ENCODE measurements around the gene NT5C2.

Gene NT5C2

GRCh38 chr10:103064956-103065355 lies 128.1 kb downstream of the NT5C2 start:
- Histone ChIP-seq H2AFZ (no peak overlapping the region), H3K27me3 (ENCODE audit: control insufficient read depth, insufficient read depth, low read length) (no peaks in the 10 kb centered on the region), H3K4me2 (ENCODE audit: low read length) (no peak overlapping the region), H3K4me3 (ENCODE audit: low read depth, low read length) (no peak overlapping the region), H3K9me3 (ENCODE audit: control insufficient read depth, low read length) (no peaks in the 10 kb centered on the region), H3K9ac (no peak overlapping the region), H3K4me1 (no peaks in the 10 kb centered on the region), H3K27ac (no peak overlapping the region), H3K36me3 (ENCODE audit: control insufficient read depth, insufficient read depth, low read length) (no peaks in the 10 kb centered on the region), H3K79me2 (peaks cover 2% of the 10 kb centered on the region)
- no peak for TF ChIP-seq CTCF (IDR thresholded peaks at IDR 0.05)

- Histone ChIP-seq H3K4me2 (ENCODE audit: low read length) (no peak overlapping the region), H3K4me3 (ENCODE audit: low read depth, low read length) (no peak overlapping the region), H3K36me3 (ENCODE audit: control insufficient read depth, insufficient read depth, low read length) (no peaks in the 10 kb centered on the region), H2AFZ (no peak overlapping the region), H3K4me1 (no peaks in the 10 kb centered on the region), H3K9me3 (ENCODE audit: control insufficient read depth, low read length) (no peaks in the 10 kb centered on the region), H3K9ac (no peak overlapping the region), H3K27ac (no peak overlapping the region), H3K27me3 (ENCODE audit: control insufficient read depth, insufficient read depth, low read length) (no peaks in the 10 kb centered on the region), H3K79me2 (peaks cover 3% of the 10 kb centered on the region)
- peak; percentile 68 for TF ChIP-seq CTCF (IDR thresholded peaks at IDR 0.05)
Measured at GRCh38 chr10:103062854-103063590, 130.1 kb downstream of the NT5C2 start.

- Histone ChIP-seq H3K27ac (no peak overlapping the region), H3K79me2 (peaks cover 10% of the 10 kb centered on the region), H2AFZ (no peak overlapping the region), H3K9ac (no peak overlapping the region), H3K9me3 (ENCODE audit: control insufficient read depth, low read length) (no peaks in the 10 kb centered on the region), H3K36me3 (ENCODE audit: control insufficient read depth, insufficient read depth, low read length) (no peaks in the 10 kb centered on the region), H3K4me3 (ENCODE audit: low read depth, low read length) (no peak overlapping the region), H3K4me1 (no peaks in the 10 kb centered on the region), H3K27me3 (ENCODE audit: control insufficient read depth, insufficient read depth, low read length) (no peaks in the 10 kb centered on the region), H3K4me2 (ENCODE audit: low read length) (no peak overlapping the region)
- TF ChIP-seq CTCF (IDR thresholded peaks at IDR 0.05): no peak
Measured at GRCh38 chr10:103060575-103060974, 132.5 kb downstream of the NT5C2 start.

- Histone ChIP-seq H3K27ac (no peak overlapping the region), H2AFZ (no peak overlapping the region), H3K4me1 (peaks cover 10% of the 10 kb centered on the region), H3K79me2 (peaks cover 8% of the 10 kb centered on the region), H3K4me3 (ENCODE audit: low read depth, low read length) (no peak overlapping the region), H3K27me3 (ENCODE audit: control insufficient read depth, insufficient read depth, low read length) (no peaks in the 10 kb centered on the region), H3K4me2 (ENCODE audit: low read length) (no peak overlapping the region), H3K9ac (no peak overlapping the region), H3K9me3 (ENCODE audit: control insufficient read depth, low read length) (no peaks in the 10 kb centered on the region), H3K36me3 (ENCODE audit: control insufficient read depth, insufficient read depth, low read length) (no peaks in the 10 kb centered on the region)
- TF ChIP-seq CTCF (IDR thresholded peaks at IDR 0.05): no peak
Measured at GRCh38 chr10:103058034-103058433, 135.0 kb downstream of the NT5C2 start.

- TF ChIP-seq CTCF (IDR thresholded peaks at IDR 0.05): no peak
- Histone ChIP-seq H3K36me3 (ENCODE audit: control insufficient read depth, insufficient read depth, low read length) (no peaks in the 10 kb centered on the region), H3K27me3 (ENCODE audit: control insufficient read depth, insufficient read depth, low read length) (no peaks in the 10 kb centered on the region), H3K9ac (no peak overlapping the region), H3K4me3 (ENCODE audit: low read depth, low read length) (no peak overlapping the region), H2AFZ (no peak overlapping the region), H3K4me2 (ENCODE audit: low read length) (no peak overlapping the region), H3K4me1 (peaks cover 10% of the 10 kb centered on the region), H3K9me3 (ENCODE audit: control insufficient read depth, low read length) (no peaks in the 10 kb centered on the region), H3K27ac (peak overlapping the region; percentile 87), H3K79me2 (peaks cover 12% of the 10 kb centered on the region)
Measured at GRCh38 chr10:103055105-103055504, 138.0 kb downstream of the NT5C2 start.

Measured in parathyroid adenoma (tissue), 2 donors.